ENCODE data around the gene NFATC1.
A peak's percentile ranks its signal among the peaks of the same experiment; 100 is the strongest.

Gene NFATC1

GRCh38 chr18:79395761-79396404 is at the start of gene NFATC1:
TSS of gene NFATC1 (plus strand) at chr18:79395930. CDS start at chr18:79396225, 295 bp downstream.
- H3K27me3 Mint-ChIP-seq: peaks cover 52% of the 10 kb centered on the region
- H3K9me3 Mint-ChIP-seq: no peaks in the 10 kb centered on the region
- CTCF ChIA-PET: interaction anchor here (1.4 to 4.9 kb wide), 6 partner anchors 16 to 247 kb away, joined by 3 to 37 read pairs (median 14); no protein-coding TSS in a partner anchor
- H3K36me3 Mint-ChIP-seq: peaks cover 3% of the 10 kb centered on the region
- H3K4me3 Mint-ChIP-seq: peak within 1 kb of the TSS; percentile 76
- H3K27ac Mint-ChIP-seq: peak within 1 kb of the TSS; percentile 14
- peak; percentile 73 for DNase-seq
- peaks cover 45% of the 10 kb centered on the region for H3K4me1 Mint-ChIP-seq

GRCh38 chr18:79345981-79346380 is 49.7 kb upstream of the NFATC1 start:
- Mint-ChIP-seq H3K27me3 (no peaks in the 10 kb centered on the region), H3K4me1 (peaks cover 2% of the 10 kb centered on the region), H3K27ac (no peak overlapping the region), H3K4me3 (no peak overlapping the region), H3K36me3 (peaks cover 24% of the 10 kb centered on the region), H3K9me3 (no peaks in the 10 kb centered on the region)
- DNase-seq: no peak
- CTCF ChIA-PET: no interaction called here

- H3K36me3 Mint-ChIP-seq: peaks cover 26% of the 10 kb centered on the region
These were observed 47.7 kb upstream of the NFATC1 start for GRCh38 chr18:79348066-79348465.

GRCh38 chr18:79352432-79352831 is 43.3 kb upstream of the NFATC1 start:
- Mint-ChIP-seq H3K4me3 (no peak overlapping the region), H3K27me3 (no peaks in the 10 kb centered on the region), H3K36me3 (peaks cover 4% of the 10 kb centered on the region), H3K4me1 (peaks cover 2% of the 10 kb centered on the region), H3K27ac (no peak overlapping the region), H3K9me3 (no peaks in the 10 kb centered on the region)
- DNase-seq: no peak
- CTCF ChIA-PET: no interaction called here

More at GRCh38 chr18:79348066-79348465, 47.7 kb upstream of the NFATC1 start:
- H3K4me3 Mint-ChIP-seq: no peak overlapping the region
- DNase-seq: no peak
- no peaks in the 10 kb centered on the region for H3K27me3 Mint-ChIP-seq
- H3K27ac Mint-ChIP-seq: no peak overlapping the region
- no peaks in the 10 kb centered on the region for H3K9me3 Mint-ChIP-seq
- CTCF ChIA-PET: no interaction called here
- H3K4me1 Mint-ChIP-seq: peaks cover 2% of the 10 kb centered on the region

- no peak for DNase-seq
- Mint-ChIP-seq H3K36me3 (peaks cover 2% of the 10 kb centered on the region), H3K9me3 (no peaks in the 10 kb centered on the region), H3K4me1 (peaks cover 2% of the 10 kb centered on the region), H3K27me3 (no peaks in the 10 kb centered on the region), H3K4me3 (no peak overlapping the region), H3K27ac (no peak overlapping the region)
- CTCF ChIA-PET: no interaction called here
These were observed 42.5 kb upstream of the NFATC1 start for GRCh38 chr18:79353267-79353666.

- CTCF ChIA-PET: no interaction called here
- no peak for DNase-seq
- no peak overlapping the region for H3K27ac Mint-ChIP-seq
- no peaks in the 10 kb centered on the region for H3K4me1 Mint-ChIP-seq
- no peak overlapping the region for H3K4me3 Mint-ChIP-seq
- H3K9me3 Mint-ChIP-seq: no peaks in the 10 kb centered on the region
- peaks cover 2% of the 10 kb centered on the region for H3K36me3 Mint-ChIP-seq
- H3K27me3 Mint-ChIP-seq: no peaks in the 10 kb centered on the region
These were observed 41.4 kb upstream of the NFATC1 start for GRCh38 chr18:79354350-79354749.

GRCh38 chr18:79355433-79356335 is 40.0 kb upstream of the NFATC1 start:
- Mint-ChIP-seq H3K4me3 (no peak overlapping the region), H3K27ac (no peak overlapping the region), H3K36me3 (peaks cover 2% of the 10 kb centered on the region), H3K4me1 (no peaks in the 10 kb centered on the region), H3K27me3 (no peaks in the 10 kb centered on the region), H3K9me3 (no peaks in the 10 kb centered on the region)
- DNase-seq: no peak
- CTCF ChIA-PET: no interaction called here

- no peaks in the 10 kb centered on the region for H3K9me3 Mint-ChIP-seq
- no peak overlapping the region for H3K27ac Mint-ChIP-seq
- no peaks in the 10 kb centered on the region for H3K4me1 Mint-ChIP-seq
- CTCF ChIA-PET: no interaction called here
- H3K27me3 Mint-ChIP-seq: no peaks in the 10 kb centered on the region
- peaks cover 2% of the 10 kb centered on the region for H3K36me3 Mint-ChIP-seq
- DNase-seq: no peak
- H3K4me3 Mint-ChIP-seq: no peak overlapping the region
These were observed 39.3 kb upstream of the NFATC1 start for GRCh38 chr18:79356435-79356834.

- no peak for DNase-seq
- H3K27ac Mint-ChIP-seq: no peak overlapping the region
- CTCF ChIA-PET: interaction anchor here (1.5 kb wide), 1 partner anchor 19 kb away, joined by 4 read pairs; no protein-coding TSS in a partner anchor
- no peak overlapping the region for H3K4me3 Mint-ChIP-seq
- no peaks in the 10 kb centered on the region for H3K4me1 Mint-ChIP-seq
- H3K9me3 Mint-ChIP-seq: no peaks in the 10 kb centered on the region
- H3K36me3 Mint-ChIP-seq: peaks cover 9% of the 10 kb centered on the region
- no peaks in the 10 kb centered on the region for H3K27me3 Mint-ChIP-seq
These were observed 34.8 kb upstream of the NFATC1 start for GRCh38 chr18:79360933-79361332.

- H3K4me3 Mint-ChIP-seq: no peak overlapping the region
- no peaks in the 10 kb centered on the region for H3K9me3 Mint-ChIP-seq
- CTCF ChIA-PET: interaction anchor here (1.0 kb wide), 1 partner anchor 17 kb away, joined by 3 read pairs; no protein-coding TSS in a partner anchor
- H3K27me3 Mint-ChIP-seq: no peaks in the 10 kb centered on the region
- DNase-seq: no peak
- H3K36me3 Mint-ChIP-seq: peaks cover 9% of the 10 kb centered on the region
- no peak overlapping the region for H3K27ac Mint-ChIP-seq
- no peaks in the 10 kb centered on the region for H3K4me1 Mint-ChIP-seq
These were observed 33.8 kb upstream of the NFATC1 start for GRCh38 chr18:79361766-79362522.

GRCh38 chr18:79365701-79366100 is 30.0 kb upstream of the NFATC1 start:
- Mint-ChIP-seq H3K4me3 (no peak overlapping the region), H3K27ac (no peak overlapping the region), H3K9me3 (no peaks in the 10 kb centered on the region), H3K4me1 (peaks cover 23% of the 10 kb centered on the region), H3K27me3 (no peaks in the 10 kb centered on the region), H3K36me3 (peaks cover 17% of the 10 kb centered on the region)
- DNase-seq: no peak
- CTCF ChIA-PET: interaction anchor here (0.7 to 0.8 kb wide), 2 partner anchors 16 to 166 kb away, joined by 3 read pairs; no protein-coding TSS in a partner anchor

GRCh38 chr18:79366177-79367094 is 29.3 kb upstream of the NFATC1 start:
- CTCF ChIA-PET: interaction anchor here (0.7 to 0.8 kb wide), 2 partner anchors 15 to 165 kb away, joined by 3 read pairs; no protein-coding TSS in a partner anchor
- Mint-ChIP-seq H3K27ac (no peak overlapping the region), H3K9me3 (no peaks in the 10 kb centered on the region), H3K4me3 (no peak overlapping the region), H3K36me3 (peaks cover 17% of the 10 kb centered on the region), H3K4me1 (peaks cover 29% of the 10 kb centered on the region), H3K27me3 (no peaks in the 10 kb centered on the region)
- no peak for DNase-seq

- Mint-ChIP-seq H3K4me3 (no peak overlapping the region), H3K4me1 (peaks cover 38% of the 10 kb centered on the region), H3K27ac (no peak overlapping the region), H3K27me3 (no peaks in the 10 kb centered on the region), H3K9me3 (no peaks in the 10 kb centered on the region), H3K36me3 (peaks cover 17% of the 10 kb centered on the region)
- no peak for DNase-seq
- CTCF ChIA-PET: interaction anchor here (1.6 kb wide), 1 partner anchor 163 kb away, joined by 4 read pairs; no protein-coding TSS in a partner anchor
These were observed 28.2 kb upstream of the NFATC1 start for GRCh38 chr18:79367480-79367879.
